Left ventricle myocardium superior (tissue), 1 donor: ENCODE measurements around the gene SYNE2. TPM values are rescaled to one million over a fixed set of nuclear protein-coding genes. Genes with fewer than 3 reads are reported as not detected.
"Not testable (repeated sequence)": the region's sequence is repeated elsewhere in the genome, so short reads cannot be mapped to it uniquely, and the experiment has no call there.

Source experiments
- ATAC-seq: fragments of 200-7000 bp; cut with Tn5 transposase; one replicate; pipeline ENCODE4 v1.9.1; 2020; ENCODE audit warnings: mild to moderate bottlenecking, moderate library complexity
- DNase-seq: peaks from one replicate; pipeline ENCODE4 v3.0.0-alpha.2; 2020
- intact Hi-C: fragments of 100-400 bp; cut with micrococcal nuclease; formaldehyde crosslinking; loops from one replicate; pipeline ENCODE4 v1.11.0; 2022
- total RNA-seq: library from RNA; stranded (reverse); fragmentation: NEBNext Ultra II Directional; extraction: Animal tissue kit (Norgen Biotek cat#: 25700); gene quantifications from one replicate; pipeline ENCODE4 v1.2.1, GENCODE V29; 2021
- donor health status: DM: no; HTN: yes; CAD: no; lungs with severe emphysema.

The SYNE2 gene
- total RNA-seq, 1 donor from 2014 or later: 259 TPM

GRCh38 chr14:64137657-64138290 is 285.0 kb downstream of the SYNE2 start:
- intact Hi-C loops: no loop called here
- ATAC-seq (no peak), DNase-seq (no peak)

- intact Hi-C loops: no loop called here
- no peak for ATAC-seq
- DNase-seq: no peak
Measured at GRCh38 chr14:64147126-64147790, 294.5 kb downstream of the SYNE2 start.

- intact Hi-C loops: no loop called here
- no peak for DNase-seq
- no peak for ATAC-seq
Measured at GRCh38 chr14:64149921-64150320, 297.1 kb downstream of the SYNE2 start.

- DNase-seq (no peak), ATAC-seq (no peak)
- intact Hi-C loops: no loop called here
Measured at GRCh38 chr14:64158608-64159007, 305.8 kb downstream of the SYNE2 start.

- DNase-seq (no peak), ATAC-seq (peak; percentile 47)
- intact Hi-C loops: no loop called here
Measured at GRCh38 chr14:64159588-64159987, 306.8 kb downstream of the SYNE2 start.

GRCh38 chr14:64170181-64170580 is 317.4 kb downstream of the SYNE2 start:
- intact Hi-C loops: no loop called here
- no peak for ATAC-seq
- DNase-seq: no peak

- DNase-seq (no peak), ATAC-seq (no peak)
- intact Hi-C loops: no loop called here
Measured at GRCh38 chr14:64174922-64175782, 322.3 kb downstream of the SYNE2 start.

- intact Hi-C loops: no loop called here
- no peak for ATAC-seq
Measured at GRCh38 chr14:64176330-64176729, 323.5 kb downstream of the SYNE2 start.

GRCh38 chr14:64178814-64179213 is 326.0 kb downstream of the SYNE2 start:
- DNase-seq (no peak), ATAC-seq (no peak)
- intact Hi-C loops: no loop called here

More at GRCh38 chr14:64176330-64176729, 323.5 kb downstream of the SYNE2 start:
- no peak for DNase-seq

- DNase-seq, intact Hi-C loops, ATAC-seq: not testable (repeated sequence)
Measured at GRCh38 chr14:64182908-64183307, 330.1 kb downstream of the SYNE2 start.

GRCh38 chr14:64184103-64184729 is 331.4 kb downstream of the SYNE2 start:
- intact Hi-C loops: no loop called here
- ATAC-seq (no peak), DNase-seq (no peak)

GRCh38 chr14:64185184-64185583 is 332.4 kb downstream of the SYNE2 start:
- intact Hi-C loops: no loop called here
- no peak for DNase-seq
- ATAC-seq: no peak

- DNase-seq: no peak
- intact Hi-C loops: no loop called here
- no peak for ATAC-seq
Measured at GRCh38 chr14:64186231-64187129, 333.7 kb downstream of the SYNE2 start.

GRCh38 chr14:64187331-64187730 is 334.5 kb downstream of the SYNE2 start:
- DNase-seq (no peak), ATAC-seq (no peak)
- intact Hi-C loops: no loop called here

GRCh38 chr14:64190974-64191502 is 338.2 kb downstream of the SYNE2 start:
- DNase-seq: no peak
- no peak for ATAC-seq
- intact Hi-C loops: no loop called here

GRCh38 chr14:64191756-64192155 is 339.0 kb downstream of the SYNE2 start:
- ATAC-seq (no peak), DNase-seq (no peak)
- intact Hi-C loops: no loop called here

- DNase-seq (no peak), ATAC-seq (peak; percentile 70)
- intact Hi-C loops: no loop called here
Measured at GRCh38 chr14:64193821-64194220, 341.0 kb downstream of the SYNE2 start.

- intact Hi-C loops: no loop called here
- no peak for DNase-seq
- ATAC-seq: no peak
Measured at GRCh38 chr14:64194404-64194803, 341.6 kb downstream of the SYNE2 start.
